IMR-90 (cell line): ENCODE results near the gene EML1.

Source experiments
- CTCF ChIP-seq: conservative IDR thresholded peaks from 2 replicates; pipeline ENCODE4 v1.5.1; 2012; ENCODE audit warnings: mild to moderate bottlenecking, low read depth, low read length, improper control_type of control experiment
- NFE2L2 ChIP-seq: fragments of 150-350 bp; IDR thresholded peaks from 2 replicates; pipeline ENCODE4 v1.6.1; 2016; ENCODE audit warnings: low read depth, mild to moderate bottlenecking, low read length
- POLR2A ChIP-seq: IDR thresholded peaks from 2 replicates; pipeline ENCODE4 v1.6.1; 2012; ENCODE audit warnings: mild to moderate bottlenecking, low read depth, low read length
- RAD21 ChIP-seq: IDR thresholded peaks from 2 replicates; pipeline ENCODE4 v1.6.1; 2012; ENCODE audit warnings: low read length, improper control_type of control experiment

DNA sequence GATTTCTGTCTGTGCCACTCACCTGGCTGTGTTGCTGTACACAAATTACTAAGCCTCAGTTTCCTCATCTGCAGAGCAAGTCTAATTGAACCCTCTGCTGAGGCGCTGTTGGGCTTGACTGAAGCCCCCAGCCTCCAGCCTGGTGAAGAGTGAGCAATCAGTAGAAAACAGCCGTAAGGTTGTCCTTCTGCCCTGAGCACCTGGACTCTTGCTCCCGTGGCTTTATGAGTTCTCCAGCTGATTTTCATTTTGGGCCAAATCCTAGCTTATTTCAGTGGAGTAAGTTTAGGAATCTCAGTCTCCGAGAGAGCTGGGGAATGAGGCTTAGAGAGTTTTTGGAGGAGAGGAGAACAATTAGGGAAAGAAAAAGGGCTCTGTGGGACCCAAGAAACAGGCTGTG, 138.1 kb downstream of the EML1 start:
- TF ChIP-seq POLR2A (no peak), NFE2L2 (no peak), CTCF (no peak), RAD21 (no peak)
